GM12878 (cell line): ENCODE data around the gene PHKB. TPM values are rescaled to one million over a fixed set of nuclear protein-coding genes. Genes with fewer than 3 reads are reported as not detected.

Source experiments
- CHD4 ChIP-seq: fragments of 200-600 bp; sonication (generic); IDR thresholded peaks from 2 replicates; pipeline ENCODE4 v1.6.1; 2016; ENCODE audit warnings: mild to moderate bottlenecking
- DPF2 ChIP-seq: fragments of 450-650 bp; IDR thresholded peaks from 2 replicates; pipeline ENCODE4 v1.6.1; 2017; ENCODE audit warnings: mild to moderate bottlenecking
- FOXM1 ChIP-seq: IDR thresholded peaks from 2 replicates; pipeline ENCODE4 v1.6.1; 2012; ENCODE audit warnings: low read depth, mild to moderate bottlenecking, inconsistent platforms, low read length, moderate library complexity
- IRF4 ChIP-seq: IDR thresholded peaks from 2 replicates; pipeline ENCODE4 v1.6.1; 2011; ENCODE audit warnings: low read depth, low read length
- JUNB ChIP-seq: IDR thresholded peaks from 2 replicates; pipeline ENCODE4 v1.6.1; 2016; ENCODE audit warnings: antibody characterized with exemption, mild to moderate bottlenecking
- KDM1A ChIP-seq: fragments of 200-600 bp; sonication (generic); IDR thresholded peaks from 2 replicates; pipeline ENCODE4 v1.6.1; 2016; ENCODE audit warnings: borderline replicate concordance
- MEF2A ChIP-seq: IDR thresholded peaks from 2 replicates; pipeline ENCODE4 v1.6.1; 2011; ENCODE audit warnings: low read depth, mild to moderate bottlenecking, low read length, moderate library complexity; ENCODE audit not compliant: insufficient read depth
- MEF2B ChIP-seq: fragments of 450-650 bp; IDR thresholded peaks from 2 replicates; pipeline ENCODE4 v1.6.1; 2018; ENCODE audit warnings: mild to moderate bottlenecking, moderate library complexity; ENCODE audit not compliant: partially characterized antibody, poor library complexity, severe bottlenecking
- MTA3 ChIP-seq: IDR thresholded peaks from 2 replicates; pipeline ENCODE4 v1.6.1; 2012; ENCODE audit warnings: low read length, inconsistent platforms, borderline replicate concordance
- NFYA ChIP-seq: IDR thresholded peaks from 2 replicates; pipeline ENCODE4 v1.6.1; 2011; ENCODE audit warnings: low read depth, mild to moderate bottlenecking, low read length, improper control_type of control experiment, borderline replicate concordance
- PAX5 ChIP-seq: IDR thresholded peaks from 2 replicates; pipeline ENCODE4 v1.6.1; 2011; ENCODE audit warnings: low read depth, low read length, borderline replicate concordance
- POLR2AphosphoS5 ChIP-seq: IDR thresholded peaks from 2 replicates; pipeline ENCODE4 v1.6.1; 2011; ENCODE audit warnings: mild to moderate bottlenecking, low read length, inconsistent platforms
- RB1 ChIP-seq: fragments of 450-650 bp; formaldehyde crosslinking; IDR thresholded peaks from 2 replicates; pipeline ENCODE4 v1.6.1; 2017; ENCODE audit warnings: mild to moderate bottlenecking, borderline replicate concordance
- SMAD1 ChIP-seq: fragments of 450-650 bp; IDR thresholded peaks from 2 replicates; pipeline ENCODE4 v1.6.1; 2018; ENCODE audit warnings: mild to moderate bottlenecking, low read depth; ENCODE audit not compliant: partially characterized antibody
- SMAD5 ChIP-seq: IDR thresholded peaks from 2 replicates; pipeline ENCODE4 v1.6.1; 2016; ENCODE audit warnings: antibody characterized with exemption, low read depth
- SREBF1 ChIP-seq: IDR thresholded peaks from 2 replicates; pipeline ENCODE4 v1.6.1; 2012; ENCODE audit warnings: mild to moderate bottlenecking, low read length
- ZZZ3 ChIP-seq: IDR thresholded peaks from 2 replicates; pipeline ENCODE4 v1.6.1; 2011; ENCODE audit warnings: low read depth; ENCODE audit not compliant: control insufficient read depth, insufficient read length
- polyA plus RNA-seq, 11 experiments: library from polyadenylated mRNA; depleted of rRNA in 4 of 11; unstranded in 6 of 11; stranded (reverse) in 5 of 11; fragments of >200 nt; fragmentation: Nextera tagmentation in 4 of 11; fragmentation: Illumina TruSeq in 1 of 11; extraction: Ambion mirVana in 4 of 11; extraction: Trizol in 1 of 11; gene quantifications; 1 replicate in 1 of 11; 2 replicates in 10 of 11; pipeline versions ENCODE4 v1.2.1 to v1.2.3, GENCODE V29; 2011 to 2016; ENCODE audit warnings: inconsistent platforms in 2 of 11, missing spikeins in 2 of 11, low read depth in 1 of 11
- total RNA-seq, 4 experiments: library from RNA; depleted of rRNA in 3 of 4; stranded (reverse); fragments of >200 nt in 3 of 4; fragmentation: Illumina TruSeq in 1 of 4; extraction: Trizol in 1 of 4; gene quantifications; 2 replicates each; pipeline versions ENCODE4 v1.2.1 to v1.2.3, GENCODE V29; 2013 to 2021
- TF ChIP-seq, protein P1 (sequence below): fragments of 150-350 bp; IDR thresholded peaks from 2 replicates; pipeline ENCODE4 v1.6.1; 2016; ENCODE audit warnings: low read depth, low read length
- TF ChIP-seq, protein P2 (sequence below): fragments of 450-650 bp; formaldehyde crosslinking; IDR thresholded peaks from 2 replicates; pipeline ENCODE4 v1.4.0; 2020; ENCODE audit warnings: mild to moderate bottlenecking, moderate library complexity
- TF ChIP-seq, protein P3 (sequence below): fragments of 450-650 bp; IDR thresholded peaks from 2 replicates; pipeline ENCODE4 v1.6.1; 2018; ENCODE audit warnings: borderline replicate concordance, mild to moderate bottlenecking; ENCODE audit not compliant: partially characterized antibody

The PHKB gene
- total and polyA plus RNA-seq, 10 of the 15 experiments (the other 5 are each of a cell fraction or from before 2014, with no cell fraction given) = 14.2 to 65.6 (median 37.0) TPM

DNA sequence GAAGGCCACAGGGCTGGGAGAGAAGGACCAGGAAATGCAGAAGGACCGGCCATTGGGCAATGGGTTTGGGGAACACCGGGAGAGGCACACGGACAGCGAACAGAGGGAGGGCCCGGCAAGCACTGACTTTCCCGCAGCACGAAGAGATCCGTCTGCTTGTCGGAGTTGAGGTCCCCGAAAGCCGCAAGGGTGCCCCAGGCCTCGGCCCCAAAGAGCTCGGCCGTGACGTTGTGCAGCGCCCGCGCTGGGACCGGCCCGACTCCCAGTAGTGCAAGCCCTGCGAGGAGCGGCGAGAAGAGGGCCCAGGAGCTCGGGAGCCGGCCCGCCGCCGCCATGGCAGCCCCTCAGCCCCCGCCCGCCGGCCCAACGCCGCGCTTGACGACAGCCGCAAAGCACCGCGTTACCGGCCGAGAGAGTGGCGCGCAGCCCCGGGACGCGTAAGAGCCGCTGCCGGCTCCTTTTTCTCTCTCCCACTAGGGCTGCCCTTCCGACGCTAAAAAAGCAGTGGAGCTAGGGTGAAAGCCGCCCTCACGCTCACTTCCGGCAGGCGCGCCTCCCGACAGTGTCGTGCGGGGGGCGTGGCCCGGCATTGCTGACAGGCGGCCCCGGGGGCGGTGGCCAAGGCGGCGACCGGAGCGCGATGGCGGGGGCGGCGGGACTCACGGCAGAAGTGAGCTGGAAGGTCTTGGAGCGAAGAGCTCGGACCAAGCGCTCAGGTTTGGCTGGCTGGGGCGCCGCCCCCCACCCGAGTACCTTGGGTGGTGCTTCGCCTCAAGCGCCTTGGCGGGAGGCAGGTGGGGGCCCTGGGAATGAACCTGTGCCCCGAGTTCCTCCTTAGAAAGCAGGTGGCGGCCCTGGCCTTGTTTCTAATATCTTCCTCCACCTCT, at the start of gene PHKB, which contains the start of gene ITFG1 (continued):
- TF ChIP-seq CHD4 (no peak), SMAD1 (no peak), ZZZ3 (no peak), MEF2B (no peak), IRF4 (no peak), MTA3 (no peak), DPF2 (no peak; the same call in none of the 2 replicates), SMAD5 (no peak), SREBF1 (no peak), POLR2AphosphoS5 (peak; percentile 88), NFYA (no peak), RB1 (peak; percentile 37; the same call in 1 of the 2 replicates), MEF2A (no peak), FOXM1 (no peak), PAX5 (no peak), KDM1A (no peak), JUNB (no peak)
- TF ChIP-seq, protein P1, sequence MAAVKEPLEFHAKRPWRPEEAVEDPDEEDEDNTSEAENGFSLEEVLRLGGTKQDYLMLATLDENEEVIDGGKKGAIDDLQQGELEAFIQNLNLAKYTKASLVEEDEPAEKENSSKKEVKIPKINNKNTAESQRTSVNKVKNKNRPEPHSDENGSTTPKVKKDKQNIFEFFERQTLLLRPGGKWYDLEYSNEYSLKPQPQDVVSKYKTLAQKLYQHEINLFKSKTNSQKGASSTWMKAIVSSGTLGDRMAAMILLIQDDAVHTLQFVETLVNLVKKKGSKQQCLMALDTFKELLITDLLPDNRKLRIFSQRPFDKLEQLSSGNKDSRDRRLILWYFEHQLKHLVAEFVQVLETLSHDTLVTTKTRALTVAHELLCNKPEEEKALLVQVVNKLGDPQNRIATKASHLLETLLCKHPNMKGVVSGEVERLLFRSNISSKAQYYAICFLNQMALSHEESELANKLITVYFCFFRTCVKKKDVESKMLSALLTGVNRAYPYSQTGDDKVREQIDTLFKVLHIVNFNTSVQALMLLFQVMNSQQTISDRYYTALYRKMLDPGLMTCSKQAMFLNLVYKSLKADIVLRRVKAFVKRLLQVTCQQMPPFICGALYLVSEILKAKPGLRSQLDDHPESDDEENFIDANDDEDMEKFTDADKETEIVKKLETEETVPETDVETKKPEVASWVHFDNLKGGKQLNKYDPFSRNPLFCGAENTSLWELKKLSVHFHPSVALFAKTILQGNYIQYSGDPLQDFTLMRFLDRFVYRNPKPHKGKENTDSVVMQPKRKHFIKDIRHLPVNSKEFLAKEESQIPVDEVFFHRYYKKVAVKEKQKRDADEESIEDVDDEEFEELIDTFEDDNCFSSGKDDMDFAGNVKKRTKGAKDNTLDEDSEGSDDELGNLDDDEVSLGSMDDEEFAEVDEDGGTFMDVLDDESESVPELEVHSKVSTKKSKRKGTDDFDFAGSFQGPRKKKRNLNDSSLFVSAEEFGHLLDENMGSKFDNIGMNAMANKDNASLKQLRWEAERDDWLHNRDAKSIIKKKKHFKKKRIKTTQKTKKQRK = no peak
- TF ChIP-seq, protein P2, sequence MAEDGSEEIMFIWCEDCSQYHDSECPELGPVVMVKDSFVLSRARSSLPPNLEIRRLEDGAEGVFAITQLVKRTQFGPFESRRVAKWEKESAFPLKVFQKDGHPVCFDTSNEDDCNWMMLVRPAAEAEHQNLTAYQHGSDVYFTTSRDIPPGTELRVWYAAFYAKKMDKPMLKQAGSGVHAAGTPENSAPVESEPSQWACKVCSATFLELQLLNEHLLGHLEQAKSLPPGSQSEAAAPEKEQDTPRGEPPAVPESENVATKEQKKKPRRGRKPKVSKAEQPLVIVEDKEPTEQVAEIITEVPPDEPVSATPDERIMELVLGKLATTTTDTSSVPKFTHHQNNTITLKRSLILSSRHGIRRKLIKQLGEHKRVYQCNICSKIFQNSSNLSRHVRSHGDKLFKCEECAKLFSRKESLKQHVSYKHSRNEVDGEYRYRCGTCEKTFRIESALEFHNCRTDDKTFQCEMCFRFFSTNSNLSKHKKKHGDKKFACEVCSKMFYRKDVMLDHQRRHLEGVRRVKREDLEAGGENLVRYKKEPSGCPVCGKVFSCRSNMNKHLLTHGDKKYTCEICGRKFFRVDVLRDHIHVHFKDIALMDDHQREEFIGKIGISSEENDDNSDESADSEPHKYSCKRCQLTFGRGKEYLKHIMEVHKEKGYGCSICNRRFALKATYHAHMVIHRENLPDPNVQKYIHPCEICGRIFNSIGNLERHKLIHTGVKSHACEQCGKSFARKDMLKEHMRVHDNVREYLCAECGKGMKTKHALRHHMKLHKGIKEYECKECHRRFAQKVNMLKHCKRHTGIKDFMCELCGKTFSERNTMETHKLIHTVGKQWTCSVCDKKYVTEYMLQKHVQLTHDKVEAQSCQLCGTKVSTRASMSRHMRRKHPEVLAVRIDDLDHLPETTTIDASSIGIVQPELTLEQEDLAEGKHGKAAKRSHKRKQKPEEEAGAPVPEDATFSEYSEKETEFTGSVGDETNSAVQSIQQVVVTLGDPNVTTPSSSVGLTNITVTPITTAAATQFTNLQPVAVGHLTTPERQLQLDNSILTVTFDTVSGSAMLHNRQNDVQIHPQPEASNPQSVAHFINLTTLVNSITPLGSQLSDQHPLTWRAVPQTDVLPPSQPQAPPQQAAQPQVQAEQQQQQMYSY = no peak
- TF ChIP-seq, protein P3, sequence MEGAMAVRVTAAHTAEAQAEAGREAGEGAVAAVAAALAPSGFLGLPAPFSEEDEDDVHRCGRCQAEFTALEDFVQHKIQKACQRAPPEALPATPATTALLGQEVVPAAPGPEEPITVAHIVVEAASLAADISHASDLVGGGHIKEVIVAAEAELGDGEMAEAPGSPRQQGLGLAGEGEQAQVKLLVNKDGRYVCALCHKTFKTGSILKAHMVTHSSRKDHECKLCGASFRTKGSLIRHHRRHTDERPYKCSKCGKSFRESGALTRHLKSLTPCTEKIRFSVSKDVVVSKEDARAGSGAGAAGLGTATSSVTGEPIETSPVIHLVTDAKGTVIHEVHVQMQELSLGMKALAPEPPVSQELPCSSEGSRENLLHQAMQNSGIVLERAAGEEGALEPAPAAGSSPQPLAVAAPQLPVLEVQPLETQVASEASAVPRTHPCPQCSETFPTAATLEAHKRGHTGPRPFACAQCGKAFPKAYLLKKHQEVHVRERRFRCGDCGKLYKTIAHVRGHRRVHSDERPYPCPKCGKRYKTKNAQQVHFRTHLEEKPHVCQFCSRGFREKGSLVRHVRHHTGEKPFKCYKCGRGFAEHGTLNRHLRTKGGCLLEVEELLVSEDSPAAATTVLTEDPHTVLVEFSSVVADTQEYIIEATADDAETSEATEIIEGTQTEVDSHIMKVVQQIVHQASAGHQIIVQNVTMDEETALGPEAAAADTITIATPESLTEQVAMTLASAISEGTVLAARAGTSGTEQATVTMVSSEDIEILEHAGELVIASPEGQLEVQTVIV = peak; percentile 100
